Common myeloid progenitor, CD34-positive (primary cell): ENCODE measurements around the gene PPP2R5D.

Experiments used
- CTCF ChIA-PET: fragments of 350-600 bp; sonication (Branson Sonifier 250); formaldehyde crosslinking; loops from one replicate; lab custom pipeline; 2021; ENCODE audit warnings: antibody characterized with exemption; lab: Charles Lee
- POLR2A ChIA-PET: fragments of 350-600 bp; sonication (Branson Sonifier 250); formaldehyde crosslinking; loops from one replicate; lab custom pipeline; 2021; ENCODE audit warnings: antibody characterized with exemption; lab: Charles Lee
- DNase-seq, 3 donors: peaks; one replicate each; pipeline versions ENCODE4 v3.0.0 to v3.0.0-alpha.2; 2013
- H3K27ac ChIP-seq, 2 experiments: 1 replicate in 1 of 2; 2 replicates in 1 of 2; pipeline ENCODE4 v1.7.0; 2013; ENCODE audit warnings: inconsistent platforms in 2 of 2, low read length in 2 of 2, mild to moderate bottlenecking in 2 of 2, low read depth in 1 of 2, moderate library complexity in 1 of 2; ENCODE audit not compliant: severe bottlenecking in 2 of 2, insufficient read depth in 1 of 2, poor library complexity in 1 of 2
- H3K27me3 ChIP-seq, 5 experiments: replicated peaks in 2 of 5; 1 replicate in 3 of 5; 2 replicates in 2 of 5; pipeline versions ENCODE4 v1.6.1 to v1.7.0; 2013; ENCODE audit warnings: low read length in 4 of 5, mild to moderate bottlenecking in 2 of 5, moderate library complexity in 2 of 5, inconsistent platforms in 1 of 5; ENCODE audit not compliant: insufficient read depth in 5 of 5, control insufficient read depth in 4 of 5
- H3K36me3 ChIP-seq, 4 experiments: 1 replicate in 2 of 4; 2 replicates in 2 of 4; pipeline versions ENCODE4 v1.6.1 to v1.7.0; 2013; ENCODE audit warnings: low read length in 3 of 4, control low read depth in 1 of 4, mild to moderate bottlenecking in 1 of 4; ENCODE audit not compliant: control insufficient read depth in 4 of 4, insufficient read depth in 4 of 4
- H3K4me1 ChIP-seq, 4 experiments: 1 replicate in 3 of 4; 2 replicates in 1 of 4; pipeline versions ENCODE4 v1.6.1 to v1.7.1; 2013; ENCODE audit warnings: low read length in 3 of 4, mild to moderate bottlenecking in 3 of 4, control low read depth in 1 of 4, inconsistent platforms in 1 of 4, moderate library complexity in 1 of 4; ENCODE audit not compliant: control insufficient read depth in 4 of 4, insufficient read depth in 4 of 4; ENCODE audit errors: control extremely low read depth in 1 of 4
- H3K4me3 ChIP-seq, 7 experiments: 1 replicate in 4 of 7; 2 replicates in 3 of 7; pipeline versions ENCODE4 v1.5.1 to v1.7.0; 2013; ENCODE audit warnings: mild to moderate bottlenecking in 7 of 7, low read length in 6 of 7, moderate library complexity in 6 of 7, inconsistent platforms in 2 of 7, low read depth in 2 of 7, control low read depth in 1 of 7; ENCODE audit not compliant: insufficient read depth in 4 of 7, control insufficient read depth in 1 of 7; ENCODE audit errors: extremely low read depth in 1 of 7
- H3K9me3 ChIP-seq, 5 experiments: 1 replicate in 4 of 5; 2 replicates in 1 of 5; pipeline versions ENCODE4 v1.6.1 to v1.7.1; 2013; ENCODE audit warnings: low read length in 4 of 5, mild to moderate bottlenecking in 2 of 5, inconsistent platforms in 1 of 5, low read depth in 1 of 5, moderate library complexity in 1 of 5; ENCODE audit not compliant: control insufficient read depth in 4 of 5, insufficient read depth in 2 of 5; ENCODE audit errors: control extremely low read depth in 1 of 5
- WGBS: methylation state at CpG from one replicate; pipeline ENCODE4 v1.1.5; 2013; ENCODE audit not compliant: insufficient coverage; 5-methylcytosine and 5-hydroxymethylcytosine counted together

The PPP2R5D gene

DNA sequence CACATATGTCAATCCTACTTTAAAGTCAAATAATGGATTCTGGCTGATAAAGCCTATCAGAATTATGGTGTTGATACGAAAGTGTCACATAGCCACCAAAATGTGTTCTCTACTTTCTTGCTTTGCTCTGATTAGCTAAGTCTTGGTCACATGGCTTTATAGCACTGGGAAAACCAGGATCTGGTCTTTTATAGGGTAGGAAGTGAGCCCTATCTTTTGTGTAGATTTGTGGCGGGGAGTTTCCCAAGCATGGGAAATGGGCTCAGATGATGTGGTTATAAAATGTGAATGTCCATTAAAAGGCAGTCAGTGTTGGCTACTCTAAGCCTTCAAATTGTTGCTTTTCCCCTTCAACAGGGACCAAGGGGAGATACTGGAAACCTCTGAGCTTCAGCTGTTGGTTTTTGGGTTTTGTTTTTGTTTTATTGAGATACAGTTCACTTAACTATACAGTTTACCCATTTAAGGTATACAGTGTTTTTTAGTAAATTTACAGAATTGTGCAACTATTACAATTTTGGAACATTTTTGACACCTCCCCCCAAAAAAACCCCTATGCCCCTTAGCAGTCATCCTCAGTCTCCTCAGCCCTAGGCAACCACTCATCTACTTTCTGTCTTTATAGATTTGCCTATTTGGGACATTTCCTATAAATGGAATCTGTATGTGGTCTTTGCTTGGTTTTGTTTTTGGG lies 49.3 kb downstream of the PPP2R5D start:
- H3K36me3 ChIP-seq: peaks cover 11 to 74% (median 52%) of the 10 kb centered on the region in 4 experiments
- H3K27me3 ChIP-seq: no peaks in the 10 kb centered on the region
- ChIA-PET POLR2A (no interaction called here), CTCF (interaction anchor here (0.9 to 1.6 kb wide), 5 partner anchors 13 to 21 kb away, joined by 3 to 4 read pairs (median 3); partner anchors contain the start of gene CUL7)
- 100% methylated on average over 2 of the region's 2 CpGs for WGBS
- H3K4me3 ChIP-seq: no peak overlapping the region
- no peak for DNase-seq
- H3K27ac ChIP-seq: no peak overlapping the region
- H3K9me3 ChIP-seq: no peaks in the 10 kb centered on the region
- H3K4me1 ChIP-seq: no peaks in the 10 kb centered on the region

DNA sequence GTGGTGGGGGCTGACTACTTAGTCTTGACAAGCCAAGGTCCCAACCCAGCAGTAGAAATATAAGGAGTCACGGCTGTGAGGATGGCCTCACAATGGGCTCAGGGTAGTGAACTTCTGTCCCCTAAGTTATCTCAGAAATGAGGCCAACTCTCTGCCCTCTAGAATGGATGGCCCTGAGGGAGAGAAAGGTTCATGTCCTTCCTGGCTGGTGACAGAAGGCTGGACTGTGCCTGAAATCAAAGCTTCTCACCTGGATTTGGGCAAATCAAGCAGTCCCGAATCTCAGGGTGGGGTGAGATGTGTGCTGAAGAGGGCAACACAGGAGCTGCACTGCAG lies 49.8 kb downstream of the PPP2R5D start:
- H3K36me3 ChIP-seq: peaks cover 7 to 74% (median 51%) of the 10 kb centered on the region in 4 experiments
- 92% methylated on average over 2 of the region's 2 CpGs for WGBS

DNA sequence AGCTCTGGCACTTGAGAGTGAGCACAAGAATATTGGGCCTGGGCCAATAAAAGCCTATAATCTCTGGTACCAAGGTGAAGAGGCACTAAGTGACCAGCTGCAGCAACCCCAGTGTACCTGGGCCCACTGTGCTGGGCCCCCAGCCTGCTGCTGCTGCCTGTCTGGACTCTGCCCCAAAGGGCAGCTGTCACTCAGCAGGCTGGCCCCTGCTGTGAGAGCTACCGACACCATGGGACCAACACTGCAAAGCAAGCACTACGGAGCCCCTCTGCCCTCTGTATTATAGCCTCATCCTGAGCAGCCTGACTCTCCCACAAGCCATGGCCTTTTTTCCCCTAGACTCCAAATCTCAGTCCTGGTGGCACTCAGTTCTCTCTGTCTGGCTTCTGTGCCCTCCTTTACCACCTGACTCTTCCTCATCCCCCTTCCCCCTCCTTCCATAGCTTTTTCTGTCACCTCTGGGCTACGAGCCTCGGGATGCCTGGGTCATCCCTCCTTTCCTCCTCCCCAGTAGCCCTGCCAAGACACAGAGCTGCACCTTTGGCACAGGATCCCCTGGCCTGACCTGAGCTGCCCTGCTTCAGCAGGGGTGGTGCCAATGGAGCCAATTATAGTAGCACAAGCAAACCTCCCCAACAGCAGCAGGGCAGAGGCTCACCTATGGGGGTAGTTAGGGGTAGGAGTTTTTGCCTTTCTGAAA lies 51.3 kb downstream of the PPP2R5D start:
- WGBS: 95% methylated on average over 3 of the region's 4 CpGs
- peaks cover 0 to 5% (median 0%) of the 10 kb centered on the region in 4 experiments for H3K4me1 ChIP-seq
- peaks cover 2 to 76% (median 50%) of the 10 kb centered on the region in 4 experiments for H3K36me3 ChIP-seq
- DNase-seq: no peak
- H3K9me3 ChIP-seq: no peaks in the 10 kb centered on the region
- H3K4me3 ChIP-seq: no peak overlapping the region
- no peaks in the 10 kb centered on the region for H3K27me3 ChIP-seq
- H3K27ac ChIP-seq: no peak overlapping the region
- ChIA-PET CTCF (interaction anchor here (0.9 to 1.1 kb wide), 3 partner anchors 9 to 136 kb away, joined by 3 read pairs; partner anchors contain the start of gene CUL7), POLR2A (interaction anchor here (0.6 kb wide), 1 partner anchor 60 kb away, joined by 3 read pairs; no protein-coding TSS in a partner anchor)

More for the DNA sequence above, 49.8 kb downstream of the PPP2R5D start:
- ChIA-PET CTCF (interaction anchor here (0.9 to 1.6 kb wide), 4 partner anchors 12 to 22 kb away, joined by 3 to 4 read pairs (median 3); partner anchors contain the start of gene CUL7), POLR2A (no interaction called here)
- H3K4me3 ChIP-seq: no peak overlapping the region
- peaks cover 0 to 2% (median 0%) of the 10 kb centered on the region in 4 experiments for H3K4me1 ChIP-seq
- H3K27ac ChIP-seq: no peak overlapping the region
- no peaks in the 10 kb centered on the region for H3K27me3 ChIP-seq
- H3K9me3 ChIP-seq: no peaks in the 10 kb centered on the region
- DNase-seq: no peak

DNA sequence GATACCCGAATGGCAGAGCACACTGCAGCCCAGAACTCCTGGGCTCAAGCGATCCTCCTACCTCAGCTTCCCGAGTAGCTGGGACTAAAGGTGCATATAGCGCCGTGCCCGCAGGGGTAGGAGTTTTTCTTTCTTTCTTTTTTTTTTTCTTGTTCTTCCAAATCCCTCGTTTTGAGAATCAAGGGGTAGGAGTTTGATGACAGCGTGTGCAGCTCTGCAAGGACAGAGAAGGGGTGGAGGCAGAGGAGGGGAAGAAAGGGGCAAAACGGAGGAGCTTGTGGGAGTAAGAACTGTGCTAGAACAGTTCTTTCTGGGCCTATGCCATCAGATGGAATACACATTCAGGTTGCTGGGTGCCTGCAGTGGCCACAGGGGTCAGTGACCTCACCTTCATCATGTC lies 52.3 kb downstream of the PPP2R5D start:
- Histone ChIP-seq H3K4me1 (peaks cover 0 to 5% (median 0%) of the 10 kb centered on the region in 4 experiments), H3K36me3 (peaks cover 4 to 82% (median 49%) of the 10 kb centered on the region in 4 experiments), H3K27ac (no peak overlapping the region), H3K9me3 (no peaks in the 10 kb centered on the region), H3K27me3 (no peaks in the 10 kb centered on the region), H3K4me3 (no peak overlapping the region)
- DNase-seq: no peak
- WGBS: 94% methylated on average over 8 of the region's 9 CpGs
- ChIA-PET POLR2A (no interaction called here), CTCF (interaction anchor here (0.6 to 1.1 kb wide), 2 partner anchors 58 to 137 kb away, joined by 3 to 4 read pairs; no protein-coding TSS in a partner anchor)

DNA sequence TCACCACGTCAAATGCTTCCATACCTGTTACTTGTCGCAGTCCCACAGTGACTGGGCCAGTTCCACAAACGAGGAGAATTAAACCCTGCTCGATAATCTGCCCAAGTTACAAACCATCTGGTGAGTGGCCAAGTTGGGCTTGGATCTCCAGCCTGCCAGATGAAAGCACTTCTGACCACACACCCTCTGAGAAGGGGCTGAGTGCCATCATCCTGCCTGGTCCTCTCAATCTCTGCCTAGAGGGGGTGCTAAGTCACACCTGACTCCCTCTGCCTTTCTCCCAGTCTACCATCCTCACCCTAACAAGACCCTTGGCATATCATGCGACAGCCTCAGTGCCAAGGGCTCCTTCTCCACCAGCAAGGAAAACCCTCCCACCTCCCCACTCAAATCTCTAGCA lies 52.8 kb downstream of the PPP2R5D start:
- 96% methylated on average over 5 of the region's 5 CpGs for WGBS
- Histone ChIP-seq H3K27ac (no peak overlapping the region), H3K4me1 (peaks cover 0 to 5% (median 0%) of the 10 kb centered on the region in 4 experiments), H3K27me3 (no peaks in the 10 kb centered on the region), H3K36me3 (peaks cover 6 to 79% (median 48%) of the 10 kb centered on the region in 4 experiments), H3K4me3 (no peak overlapping the region), H3K9me3 (no peaks in the 10 kb centered on the region)
- ChIA-PET POLR2A (no interaction called here), CTCF (interaction anchor here (0.6 kb wide), 1 partner anchor 57 kb away, joined by 4 read pairs; no protein-coding TSS in a partner anchor)
- no peak for DNase-seq

DNA sequence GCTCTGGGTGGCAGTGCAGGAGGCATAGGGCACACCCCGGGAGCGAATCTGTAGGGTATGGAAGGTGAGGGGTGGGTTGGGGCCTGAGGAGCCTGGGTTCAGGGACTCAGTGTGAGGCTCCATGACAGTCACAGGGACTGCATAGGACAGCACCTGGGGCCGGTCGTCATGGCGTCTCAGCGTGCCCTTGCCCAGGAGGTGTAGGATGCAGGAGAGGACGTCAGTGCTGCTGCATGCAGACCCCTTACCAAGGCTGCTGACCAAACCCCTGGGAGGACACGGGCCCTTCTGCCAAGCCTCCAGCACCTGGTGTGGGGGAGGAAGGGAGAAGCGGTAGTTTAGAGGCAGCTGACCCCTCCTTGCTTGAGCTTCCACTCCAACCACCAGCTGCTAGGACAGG lies 53.3 kb downstream of the PPP2R5D start:
- H3K4me1 ChIP-seq: peaks cover 0 to 5% (median 0%) of the 10 kb centered on the region in 4 experiments
- H3K4me3 ChIP-seq: no peak overlapping the region
- POLR2A ChIA-PET: no interaction called here
- H3K27ac ChIP-seq: no peak overlapping the region
- 100% methylated on average over 8 of the region's 9 CpGs for WGBS
- H3K9me3 ChIP-seq: no peaks in the 10 kb centered on the region
- H3K36me3 ChIP-seq: peaks cover 6 to 78% (median 46%) of the 10 kb centered on the region in 4 experiments
- H3K27me3 ChIP-seq: no peaks in the 10 kb centered on the region
- CTCF ChIA-PET: no interaction called here
- DNase-seq: no peak
